Body of pancreas (tissue), 4 donors: Measurements from ENCODE around the gene GPR183.

Source experiments
- CTCF ChIP-seq, 7 experiments: fragments of 450-650 bp in 4 of 7; fragments of 200-600 bp in 3 of 7; sonication (generic) in 3 of 7; IDR thresholded peaks; one replicate each; pipeline ENCODE4 v1.5.1; 2016 to 2019; ENCODE audit warnings: antibody characterized with exemption in 7 of 7
- POLR2A ChIP-seq, 3 donors: fragments of 450-650 bp; IDR thresholded peaks; one replicate each; pipeline ENCODE4 v1.6.1; 2016; ENCODE audit warnings: antibody characterized with exemption in 3 of 3, mild to moderate bottlenecking in 2 of 3

DNA sequence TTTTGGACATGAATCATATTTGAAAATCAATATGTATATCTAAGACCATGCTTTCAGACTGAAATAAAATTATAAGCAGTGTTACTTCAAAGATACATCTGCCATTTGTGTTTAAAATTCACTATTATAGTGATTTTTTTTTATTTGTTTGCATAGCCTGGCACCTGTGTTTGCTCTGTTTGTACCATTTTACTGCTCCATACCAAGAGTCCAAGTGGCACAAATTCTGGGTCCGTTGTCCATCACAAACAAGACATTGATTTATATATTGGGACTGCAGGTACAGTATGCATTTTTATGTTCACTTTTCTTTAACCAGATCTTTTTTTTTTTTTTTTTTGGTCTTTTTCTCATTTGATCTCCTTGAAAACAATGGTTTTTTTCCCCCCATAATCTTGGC lies 6.7 kb upstream of the GPR183 start:
- TF ChIP-seq CTCF (IDR thresholded peaks at IDR 0.05) (no peak), POLR2A (IDR thresholded peaks at IDR 0.05) (no peak)
